GM08714 (cell line): ENCODE data around the gene VWA7.

Source experiments
- H3K4me3 ChIP-seq: fragments of 200-500 bp; sonication (Bioruptor generic); 2 replicates; pipeline ENCODE4 v1.5.1; 2014; ENCODE audit warnings: mild to moderate bottlenecking, low read length, inconsistent platforms
- ZNF274 ChIP-seq: IDR thresholded peaks from 2 replicates; pipeline ENCODE4 v1.6.1; 2012; ENCODE audit warnings: mild to moderate bottlenecking, low read depth, low read length

Gene VWA7

DNA sequence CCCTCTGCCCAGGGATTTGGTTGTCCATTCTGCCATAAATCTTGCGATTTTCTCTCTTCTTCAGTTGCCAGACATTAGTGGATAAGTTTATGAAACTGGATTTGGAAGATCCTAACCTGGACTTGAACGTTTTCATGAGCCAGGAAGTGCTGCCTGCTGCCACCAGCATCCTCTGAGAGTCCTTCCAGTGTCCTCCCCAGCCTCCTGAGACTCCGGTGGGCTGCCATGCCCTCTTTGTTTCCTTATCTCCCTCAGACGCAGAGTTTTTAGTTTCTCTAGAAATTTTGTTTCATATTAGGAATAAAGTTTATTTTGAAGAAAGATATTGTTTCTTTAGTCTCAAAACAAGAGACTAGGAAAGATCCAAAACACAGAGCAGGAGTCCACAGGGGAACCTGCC lies 14.8 kb downstream of the VWA7 start, which contains the start of gene SAPCD1:
SAPCD1 (plus strand) TSS at position 301 of the 400 bp plus-strand sequence. CDS start 399 bp downstream, outside the sequence.
- H3K4me3 ChIP-seq, result no peak within 1 kb of the TSS
- no peak for TF ChIP-seq ZNF274

DNA sequence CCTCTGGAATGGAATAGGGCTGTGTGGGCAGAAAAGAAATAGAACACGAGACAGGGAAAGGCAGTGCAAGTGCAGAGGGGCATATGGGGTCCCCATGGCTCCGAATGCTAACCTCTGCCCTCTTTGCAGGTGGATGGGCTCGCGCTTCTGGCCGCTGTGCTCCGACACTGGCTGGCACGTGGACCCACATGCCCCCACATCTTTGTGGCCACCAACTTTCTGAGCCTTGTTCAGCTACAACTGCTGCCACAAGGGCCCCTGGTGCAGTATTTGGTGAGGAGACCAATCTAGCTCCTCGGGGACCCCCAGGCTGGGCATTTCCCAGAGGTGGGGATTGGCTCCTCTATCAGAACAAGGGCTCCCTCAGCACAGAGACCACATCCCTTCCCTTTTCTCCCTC lies 15.8 kb downstream of the VWA7 start:
- no peak overlapping the region for H3K4me3 ChIP-seq
- TF ChIP-seq ZNF274, result no peak

DNA sequence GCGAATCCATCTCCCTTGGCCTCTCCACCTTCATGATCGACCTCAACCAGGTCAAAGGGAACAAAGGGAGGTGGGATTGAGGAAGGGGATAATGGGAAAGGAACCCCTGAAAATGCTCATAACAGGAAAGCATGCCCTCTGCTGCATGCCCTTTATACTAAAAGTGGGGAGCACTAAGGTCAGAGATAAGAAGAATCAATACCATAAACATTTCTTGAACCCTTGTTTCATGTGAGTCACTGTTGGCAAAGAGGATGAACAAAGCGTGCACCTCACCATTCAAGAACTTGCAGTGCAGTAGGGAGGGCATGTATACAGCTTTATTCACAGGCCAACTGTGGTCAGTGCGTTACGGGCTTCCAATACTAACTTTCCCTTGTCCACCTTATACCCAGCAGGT lies 16.3 kb downstream of the VWA7 start:
- no peak overlapping the region for H3K4me3 ChIP-seq

DNA sequence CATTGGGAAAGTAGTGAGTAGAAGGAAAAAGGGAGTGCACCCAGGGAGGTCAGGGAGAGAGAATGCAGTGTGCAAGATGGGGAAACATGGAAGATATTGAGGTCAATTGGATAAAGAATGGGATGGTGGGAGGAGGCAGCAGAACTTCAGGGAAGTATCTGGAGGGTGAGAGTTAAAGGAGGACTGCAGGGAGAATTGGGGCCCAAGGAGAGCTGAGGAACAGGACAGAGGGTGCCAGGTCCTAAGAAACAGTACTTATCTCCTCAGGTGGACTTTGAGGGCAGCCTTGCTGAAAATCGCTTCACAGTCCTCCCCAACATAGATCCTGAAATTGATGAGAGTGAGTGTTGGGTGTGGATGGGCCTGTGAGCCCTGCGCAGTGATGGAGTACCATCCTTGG lies 18.8 kb downstream of the VWA7 start:
- TF ChIP-seq ZNF274, result no peak
- no peak overlapping the region for H3K4me3 ChIP-seq

More for the DNA sequence above, 16.3 kb downstream of the VWA7 start:
- TF ChIP-seq ZNF274, result no peak

DNA sequence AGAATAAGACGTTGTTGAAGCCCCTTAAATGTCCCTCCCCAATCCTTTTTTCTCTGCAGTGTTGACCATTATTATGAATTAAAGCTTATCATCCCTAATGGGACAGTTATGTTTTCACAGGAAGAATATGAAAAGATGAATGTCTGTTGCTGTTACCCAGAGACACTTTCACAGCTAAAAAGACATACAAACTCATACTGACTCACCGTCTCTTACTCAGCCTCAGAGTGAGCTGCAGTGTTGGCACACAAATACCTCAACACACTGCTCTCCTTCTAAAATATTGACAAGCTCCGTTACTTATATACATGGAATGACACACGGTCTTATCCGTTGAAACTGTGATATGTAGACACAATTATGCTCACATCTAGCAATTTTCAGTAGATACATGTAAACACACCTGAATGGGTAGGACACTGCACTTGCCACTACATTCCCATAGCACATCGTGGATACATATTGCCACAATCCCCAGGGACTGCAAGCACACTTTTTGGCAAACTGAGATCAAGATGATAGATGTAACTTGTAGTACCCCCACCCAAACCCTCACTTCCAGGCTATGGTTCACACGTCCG lies 24.3 kb downstream of the VWA7 start:
- no peak overlapping the region for H3K4me3 ChIP-seq
- no peak for TF ChIP-seq ZNF274

DNA sequence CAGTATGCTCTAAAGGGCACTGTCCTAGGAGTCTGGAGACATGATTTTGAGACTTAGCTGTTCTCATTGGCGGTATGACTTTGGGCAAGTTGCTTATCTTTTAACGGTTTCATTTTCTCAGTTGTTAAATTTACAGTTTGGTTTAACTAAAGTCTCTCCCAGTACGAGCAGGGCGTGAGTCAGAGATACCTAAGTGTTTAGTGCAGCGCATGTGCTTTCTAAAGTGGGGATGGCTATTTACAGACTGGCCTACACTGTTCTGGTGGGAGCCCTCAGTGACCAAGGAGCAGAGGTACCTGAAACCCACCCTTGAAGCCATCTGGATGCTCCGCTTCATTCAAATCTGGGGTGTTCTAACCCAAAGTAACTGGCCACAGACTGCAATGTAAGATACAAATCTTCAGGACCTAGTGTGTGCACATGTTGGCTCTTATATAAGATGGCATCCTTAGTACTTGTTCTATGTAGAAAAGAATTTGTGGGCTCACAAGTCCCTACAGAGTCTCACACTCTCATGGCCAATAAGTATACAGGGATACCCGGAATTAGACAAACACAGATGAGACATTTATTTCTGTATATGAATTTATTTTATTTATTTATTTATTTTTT lies 26.6 kb downstream of the VWA7 start:
- TF ChIP-seq ZNF274, result no peak
- no peak overlapping the region for H3K4me3 ChIP-seq

DNA sequence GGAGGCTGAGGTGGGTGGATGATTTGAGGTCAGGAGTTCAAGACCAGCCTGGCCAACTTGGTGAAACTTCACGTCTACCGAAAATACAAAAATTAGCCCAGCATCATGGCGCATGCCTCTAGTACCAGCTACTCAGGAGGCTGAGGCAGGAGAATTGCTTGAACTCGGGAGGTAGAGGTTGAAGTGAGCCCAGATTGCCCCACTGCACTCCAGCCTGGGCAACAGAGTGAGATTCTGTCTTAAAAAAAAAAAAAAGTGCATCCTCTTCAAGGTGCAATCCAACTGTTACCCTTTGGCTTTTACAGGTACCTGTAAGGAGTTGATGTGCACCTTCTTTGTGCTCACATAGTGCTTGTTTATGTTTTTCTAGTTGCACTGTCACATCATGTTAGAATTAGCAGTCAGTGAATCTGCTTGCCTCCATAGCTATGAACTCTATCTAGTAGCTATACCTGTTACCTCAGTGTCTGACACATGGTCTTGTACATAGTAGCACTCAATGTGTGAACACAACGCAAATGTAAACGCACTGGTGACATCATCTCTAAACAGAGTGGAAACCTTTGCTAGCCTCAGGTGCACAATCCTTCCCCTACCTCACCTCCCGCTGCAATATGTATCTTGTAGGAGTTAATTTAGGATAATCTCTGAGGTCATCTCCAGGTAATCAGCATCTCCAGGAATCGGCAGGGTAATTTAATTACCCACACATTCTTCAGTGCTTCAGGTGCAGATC lies 27.7 kb downstream of the VWA7 start:
- no peak for TF ChIP-seq ZNF274

DNA sequence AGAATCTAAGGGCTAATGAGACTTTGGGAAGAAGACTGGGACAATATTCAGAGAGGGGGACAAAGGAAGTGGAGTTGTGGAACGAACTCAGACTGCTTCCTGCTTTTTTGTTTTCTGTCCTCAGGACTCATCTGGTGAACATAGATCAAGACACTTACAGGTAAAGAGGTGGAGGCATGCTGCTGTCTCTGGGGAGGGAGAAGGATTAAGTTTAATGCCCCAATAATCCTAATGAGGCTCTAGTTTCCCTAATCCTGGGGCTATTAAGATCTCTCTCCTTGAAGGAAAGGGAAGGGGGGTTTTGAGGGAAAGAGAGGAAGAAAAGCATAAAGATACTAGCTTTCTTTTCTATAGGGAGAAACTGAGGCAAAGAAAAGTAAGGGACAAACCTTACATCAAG lies 32.7 kb downstream of the VWA7 start:
- no peak for TF ChIP-seq ZNF274
- H3K4me3 ChIP-seq, result no peak overlapping the region

More for the DNA sequence above, 27.7 kb downstream of the VWA7 start:
- no peak overlapping the region for H3K4me3 ChIP-seq

DNA sequence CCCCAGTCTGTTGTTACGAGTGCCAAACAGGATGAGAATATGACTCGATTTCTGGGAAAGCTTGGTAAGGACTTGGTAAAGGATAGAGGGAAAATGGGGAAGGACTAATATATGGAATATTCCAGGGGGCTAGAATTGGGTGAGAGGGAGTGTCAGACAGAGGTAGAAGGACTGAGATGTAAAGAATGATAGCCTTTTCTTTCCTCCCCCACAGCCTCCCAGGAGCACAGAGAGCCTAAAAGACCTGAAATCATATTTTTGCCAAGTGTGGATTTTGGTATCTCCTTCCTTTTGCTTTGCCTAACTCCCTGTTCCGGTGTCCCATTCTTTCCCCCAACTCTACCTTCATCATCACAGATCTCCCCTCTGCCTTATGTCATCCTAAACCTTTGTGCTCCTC lies 34.2 kb downstream of the VWA7 start:
- H3K4me3 ChIP-seq, result no peak overlapping the region
- no peak for TF ChIP-seq ZNF274

DNA sequence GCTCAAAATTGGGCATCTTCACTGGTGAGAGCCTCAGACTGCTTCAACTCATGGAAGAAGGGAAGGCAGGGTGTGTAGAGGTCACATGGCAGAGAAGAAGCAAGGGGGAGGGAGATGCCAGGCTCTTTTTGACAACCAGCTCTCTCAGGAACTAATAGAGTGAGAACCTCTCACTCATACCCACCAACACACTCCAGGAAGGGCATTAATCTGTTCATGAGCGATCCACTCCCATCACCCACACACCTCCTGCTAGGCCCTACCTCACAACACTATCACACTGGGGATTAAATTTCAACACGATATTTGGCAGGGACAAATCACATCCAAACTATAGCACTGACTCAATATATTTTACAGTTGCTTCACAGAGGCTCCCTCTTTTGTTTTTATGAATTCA lies 35.3 kb downstream of the VWA7 start:
- H3K4me3 ChIP-seq, result no peak overlapping the region
- no peak for TF ChIP-seq ZNF274

DNA sequence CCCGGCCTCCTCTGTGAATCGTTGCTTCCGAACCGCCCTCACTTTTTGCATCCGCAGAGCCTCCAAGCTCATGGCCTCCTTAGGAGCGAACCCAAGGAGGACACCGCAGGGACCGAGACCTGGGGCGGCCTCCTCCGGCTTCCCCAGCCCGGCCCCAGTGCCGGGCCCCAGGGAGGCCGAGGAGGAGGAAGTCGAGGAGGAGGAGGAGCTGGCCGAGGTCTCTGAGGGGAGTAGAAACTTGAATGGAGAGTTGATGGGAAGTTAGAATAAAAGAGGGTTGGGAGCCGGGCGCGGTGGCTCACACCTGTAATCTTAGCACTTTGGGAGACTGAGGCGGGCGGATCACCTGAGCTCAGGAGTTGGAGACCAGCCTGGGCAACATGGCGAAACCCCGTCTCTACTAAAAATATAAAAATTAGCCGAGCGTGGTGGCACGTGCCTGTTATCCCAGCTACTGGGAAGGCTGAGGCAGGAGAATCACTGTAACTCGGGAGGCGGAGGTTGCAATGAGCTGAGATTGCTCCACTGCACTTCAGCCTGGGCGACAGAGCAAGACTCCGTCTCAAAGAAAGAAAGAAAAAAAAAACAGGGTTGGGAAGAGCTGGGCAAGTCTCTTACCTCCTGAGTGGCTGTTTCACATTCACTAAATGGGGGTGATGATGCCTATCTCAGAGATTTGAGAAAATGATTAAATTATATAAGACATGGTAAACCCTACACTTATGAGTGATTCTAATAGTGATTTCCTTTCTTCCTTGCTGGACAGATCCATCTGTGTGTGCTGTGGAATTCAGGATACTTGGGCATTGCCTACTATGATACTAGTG lies 36.5 kb downstream of the VWA7 start:
- no peak for TF ChIP-seq ZNF274

DNA sequence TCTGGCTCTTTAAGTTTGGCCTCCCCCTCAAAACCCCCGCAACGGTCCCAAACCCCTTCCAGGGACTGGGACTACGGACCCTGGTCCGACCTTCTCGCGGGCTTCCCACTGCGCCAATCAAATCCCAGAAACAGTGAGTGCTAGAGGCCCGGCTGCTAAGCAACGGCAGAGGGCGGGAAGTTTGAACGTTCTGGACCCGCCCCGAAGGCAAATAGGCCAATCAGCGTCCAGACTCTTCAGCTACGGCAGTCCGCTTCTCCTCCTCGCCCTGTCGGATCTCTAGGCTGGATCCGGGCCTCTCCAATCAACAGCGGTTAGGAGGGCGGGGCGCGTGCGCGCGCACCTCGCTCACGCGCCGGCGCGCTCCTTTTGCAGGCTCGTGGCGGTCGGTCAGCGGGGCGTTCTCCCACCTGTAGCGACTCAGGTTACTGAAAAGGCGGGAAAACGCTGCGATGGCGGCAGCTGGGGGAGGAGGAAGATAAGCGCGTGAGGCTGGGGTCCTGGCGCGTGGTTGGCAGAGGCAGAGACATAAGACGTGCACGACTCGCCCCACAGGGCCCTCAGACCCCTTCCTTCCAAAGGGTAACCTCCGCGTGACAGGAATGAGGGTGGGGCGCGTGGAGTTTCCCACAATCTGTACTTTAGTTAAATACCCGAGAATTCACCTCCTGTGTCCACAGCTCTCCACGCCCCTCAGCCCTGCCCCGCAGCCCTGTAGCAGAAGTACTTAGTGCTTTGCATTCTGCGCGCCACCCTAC lies 37.3 kb downstream of the VWA7 start, which contains the start of gene MSH5:
MSH5 (plus strand) TSS at position 367 of the 758 bp plus-strand sequence. CDS start 462 bp downstream, outside the sequence.
- peak within 1 kb of the TSS; percentile 73 for H3K4me3 ChIP-seq
- TF ChIP-seq ZNF274, result no peak

More for the DNA sequence above, 36.5 kb downstream of the VWA7 start:
- peak overlapping the region; percentile 73 for H3K4me3 ChIP-seq

DNA sequence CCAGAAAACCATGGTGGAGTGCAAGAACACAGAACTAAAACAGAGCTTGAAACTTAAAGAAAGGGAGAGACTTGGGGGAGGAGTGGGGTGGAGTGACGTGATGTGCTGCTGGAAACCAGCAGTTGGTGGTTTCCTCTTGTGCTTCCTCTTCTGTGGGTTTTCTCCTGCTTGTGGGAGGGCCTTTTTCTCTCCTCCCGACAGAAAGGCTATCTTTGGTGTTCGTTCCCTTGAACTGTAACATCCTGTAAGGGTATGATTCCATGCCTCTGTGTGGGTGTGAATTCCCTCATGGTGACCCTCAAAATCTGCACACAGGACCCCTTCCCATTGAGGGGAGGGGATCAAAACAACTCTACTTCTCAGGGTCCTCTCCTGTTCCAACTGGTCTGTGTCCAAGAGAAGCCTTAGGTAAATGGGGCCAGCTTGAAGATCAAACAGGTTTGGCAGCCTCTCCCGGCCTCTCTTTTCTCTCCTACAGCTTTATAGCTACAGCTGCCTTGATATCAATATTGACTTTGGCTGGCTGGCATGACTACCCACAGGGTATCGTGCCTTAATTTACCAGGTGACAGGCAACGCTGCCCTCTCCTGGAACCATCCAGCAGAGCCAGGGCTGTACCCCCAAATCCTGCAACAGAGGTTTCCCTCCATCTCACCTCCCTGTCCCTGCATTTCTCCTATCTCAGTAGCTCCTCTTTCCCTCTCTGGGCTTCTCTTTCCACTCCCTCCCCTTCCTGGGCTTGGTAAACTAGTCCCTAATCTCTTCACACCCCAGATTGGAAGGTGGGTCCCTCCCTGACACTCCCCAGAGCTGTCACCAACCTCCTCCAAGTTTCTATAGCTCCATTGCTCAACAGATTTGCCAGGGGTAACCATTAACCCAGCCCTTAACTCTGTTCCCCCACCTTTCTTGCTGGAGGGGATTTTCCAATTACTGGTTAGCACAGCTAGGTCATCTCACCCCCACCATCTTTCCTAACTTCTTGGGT lies 38.8 kb downstream of the VWA7 start:
- peak overlapping the region; percentile 79; the same call in 1 of the 2 replicates for H3K4me3 ChIP-seq
- no peak for TF ChIP-seq ZNF274
